Measurements from ENCODE around the gene CRCP. TPM values are rescaled to one million over a fixed set of nuclear protein-coding genes. Genes with fewer than 3 reads are reported as not detected.

Gene CRCP
- total and polyA plus RNA-seq, 2 of the 13 experiments (the other 11 are each of a cell fraction or from before 2014, with no cell fraction given): 22.7 to 31.0 TPM

GRCh38 chr7:66143876-66144332 is 29.3 kb downstream of the CRCP start (continued):
- TF ChIP-seq ZNF225 (CRISPR knock-in tag; IDR thresholded peaks at IDR 0.05) (no peak), ARID5B (CRISPR knock-in tag; IDR thresholded peaks at IDR 0.05) (peak; percentile 39), JUND (CRISPR knock-in tag; IDR thresholded peaks at IDR 0.05) (no peak), EEA1 (CRISPR knock-in tag; IDR thresholded peaks at IDR 0.05; ENCODE audit: borderline replicate concordance) (no peak), CCAR2 (optimal IDR thresholded peaks at IDR 0.05; ENCODE audit: low read depth, low read length) (no peak), ZNF780A (CRISPR knock-in tag; IDR thresholded peaks at IDR 0.05) (no peak), ARHGAP35 (CRISPR knock-in tag; IDR thresholded peaks at IDR 0.05; ENCODE audit: borderline replicate concordance) (no peak), DNMT1 (CRISPR knock-in tag; IDR thresholded peaks at IDR 0.05) (no peak), HNF4A (CRISPR knock-in tag; IDR thresholded peaks at IDR 0.05) (peak; percentile 68), CBX5 (CRISPR knock-in tag; IDR thresholded peaks at IDR 0.05; ENCODE audit: borderline replicate concordance) (no peak), ZNF296 (CRISPR knock-in tag; conservative IDR thresholded peaks at IDR 0.05) (no peak), NCOA2 (CRISPR knock-in tag; IDR thresholded peaks at IDR 0.05) (no peak), RBAK (CRISPR knock-in tag; IDR thresholded peaks at IDR 0.05) (no peak), KDM6A (CRISPR knock-in tag; IDR thresholded peaks at IDR 0.05; ENCODE audit: low read depth) (0 out of 2 replicates have a peak, but pooled peaks have one; percentile 23), SAP130 (CRISPR knock-in tag; IDR thresholded peaks at IDR 0.05; ENCODE audit: low read depth) (peak; percentile 57; the same call in 1 of the 2 replicates), EED (CRISPR knock-in tag; IDR thresholded peaks at IDR 0.05) (no peak), ZNF251 (CRISPR knock-in tag; IDR thresholded peaks at IDR 0.05) (no peak), MAZ (IDR thresholded peaks at IDR 0.05; ENCODE audit: borderline replicate concordance, low read depth, low read length) (no peak), MAZ (CRISPR knock-in tag; IDR thresholded peaks at IDR 0.05; ENCODE audit: low read depth) (no peak), RFX3 (CRISPR knock-in tag; IDR thresholded peaks at IDR 0.05) (no peak), ZNF672 (CRISPR knock-in tag; IDR thresholded peaks at IDR 0.05) (no peak), MYC (CRISPR knock-in tag; IDR thresholded peaks at IDR 0.05; ENCODE audit: borderline replicate concordance) (no peak), ZSCAN9 (CRISPR knock-in tag; IDR thresholded peaks at IDR 0.05; ENCODE audit: borderline replicate concordance) (no peak), ZNF691 (CRISPR knock-in tag; IDR thresholded peaks at IDR 0.05; ENCODE audit: borderline replicate concordance, low read depth) (no peak), ZSCAN20 (CRISPR knock-in tag; IDR thresholded peaks at IDR 0.05; ENCODE audit: borderline replicate concordance) (no peak), ZSCAN25 (CRISPR knock-in tag; IDR thresholded peaks at IDR 0.05) (no peak)
- TF ChIP-seq, protein P1, sequence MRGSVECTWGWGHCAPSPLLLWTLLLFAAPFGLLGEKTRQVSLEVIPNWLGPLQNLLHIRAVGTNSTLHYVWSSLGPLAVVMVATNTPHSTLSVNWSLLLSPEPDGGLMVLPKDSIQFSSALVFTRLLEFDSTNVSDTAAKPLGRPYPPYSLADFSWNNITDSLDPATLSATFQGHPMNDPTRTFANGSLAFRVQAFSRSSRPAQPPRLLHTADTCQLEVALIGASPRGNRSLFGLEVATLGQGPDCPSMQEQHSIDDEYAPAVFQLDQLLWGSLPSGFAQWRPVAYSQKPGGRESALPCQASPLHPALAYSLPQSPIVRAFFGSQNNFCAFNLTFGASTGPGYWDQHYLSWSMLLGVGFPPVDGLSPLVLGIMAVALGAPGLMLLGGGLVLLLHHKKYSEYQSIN (CRISPR knock-in tag; IDR thresholded peaks at IDR 0.05; ENCODE audit: borderline replicate concordance): no peak

Data from HepG2 (cell line).